Measurements from ENCODE around the gene GNPDA1.

Gene GNPDA1

GRCh38 chr5:141966963-141967333, 45.9 kb downstream of the GNPDA1 start:
- Mint-ChIP-seq H3K9me3 (no peaks in the 10 kb centered on the region), H3K4me1 (ENCODE audit: low read depth in 2 of 2) (peaks cover 15 to 23% of the 10 kb centered on the region in 2 donors), H3K4me3 (no peak overlapping the region), H3K36me3 (ENCODE audit: insufficient read depth) (peaks cover 7% of the 10 kb centered on the region), H3K27me3 (no peaks in the 10 kb centered on the region), H3K27ac (no peak overlapping the region)
- DNase-seq (no peak), ATAC-seq (replicated peaks) (no peak)

- no peaks in the 10 kb centered on the region for H3K27me3 Mint-ChIP-seq
- H3K36me3 Mint-ChIP-seq (ENCODE audit: insufficient read depth): peaks cover 6% of the 10 kb centered on the region
- no peak overlapping the region for H3K27ac Mint-ChIP-seq
- peaks cover 17 to 23% of the 10 kb centered on the region in 2 donors for H3K4me1 Mint-ChIP-seq (ENCODE audit: low read depth in 2 of 2)
- ATAC-seq (replicated peaks) (no peak), DNase-seq (no peak)
- no peaks in the 10 kb centered on the region for H3K9me3 Mint-ChIP-seq
- no peak overlapping the region for H3K4me3 Mint-ChIP-seq
Observed at GRCh38 chr5:141966275-141966962, 46.4 kb downstream of the GNPDA1 start.

- H3K27me3 Mint-ChIP-seq: no peaks in the 10 kb centered on the region
- DNase-seq (no peak), ATAC-seq (replicated peaks) (no peak)
- H3K36me3 Mint-ChIP-seq (ENCODE audit: insufficient read depth): peaks cover 3% of the 10 kb centered on the region
- no peak overlapping the region for H3K4me3 Mint-ChIP-seq
- H3K9me3 Mint-ChIP-seq: no peaks in the 10 kb centered on the region
- H3K4me1 Mint-ChIP-seq (ENCODE audit: low read depth in 2 of 2): peaks cover 27 to 28% of the 10 kb centered on the region in 2 donors
- H3K27ac Mint-ChIP-seq: no peak overlapping the region
Observed at GRCh38 chr5:141965071-141965470, 47.8 kb downstream of the GNPDA1 start.

- no peak overlapping the region for H3K4me3 Mint-ChIP-seq
- H3K36me3 Mint-ChIP-seq (ENCODE audit: insufficient read depth): peaks cover 3% of the 10 kb centered on the region
- H3K9me3 Mint-ChIP-seq: no peaks in the 10 kb centered on the region
- peaks cover 20 to 27% of the 10 kb centered on the region in 2 donors for H3K4me1 Mint-ChIP-seq (ENCODE audit: low read depth in 2 of 2)
- no peak for ATAC-seq (replicated peaks)
- no peaks in the 10 kb centered on the region for H3K27me3 Mint-ChIP-seq
- no peak overlapping the region for H3K27ac Mint-ChIP-seq
- no peak for DNase-seq
Observed at GRCh38 chr5:141963701-141964100, 49.1 kb downstream of the GNPDA1 start.

GRCh38 chr5:141961466-141961865, 51.4 kb downstream of the GNPDA1 start:
- ATAC-seq (replicated peaks): peak; percentile 28
- no peaks in the 10 kb centered on the region for H3K27me3 Mint-ChIP-seq
- peaks cover 27 to 36% of the 10 kb centered on the region in 2 donors for H3K4me1 Mint-ChIP-seq (ENCODE audit: low read depth in 2 of 2)
- peaks cover 3% of the 10 kb centered on the region for H3K36me3 Mint-ChIP-seq (ENCODE audit: insufficient read depth)
- no peaks in the 10 kb centered on the region for H3K9me3 Mint-ChIP-seq
- H3K4me3 Mint-ChIP-seq: peak overlapping the region; percentile 39 to 66
- DNase-seq: no peak
- H3K27ac Mint-ChIP-seq: peak overlapping the region; percentile 53 to 85

GRCh38 chr5:141960449-141961323, 52.1 kb downstream of the GNPDA1 start:
- peak; percentile 97 for ATAC-seq (replicated peaks)
- Mint-ChIP-seq H3K27ac (peak overlapping the region; percentile 53 to 85), H3K9me3 (no peaks in the 10 kb centered on the region), H3K27me3 (no peaks in the 10 kb centered on the region), H3K36me3 (ENCODE audit: insufficient read depth) (peaks cover 3% of the 10 kb centered on the region), H3K4me3 (peak overlapping the region; percentile 39 to 66), H3K4me1 (ENCODE audit: low read depth in 2 of 2) (peaks cover 27 to 36% of the 10 kb centered on the region in 2 donors)
- peak; percentile 90 to 92 (median 90) for DNase-seq

GRCh38 chr5:141960018-141960417, 52.8 kb downstream of the GNPDA1 start:
- H3K27ac Mint-ChIP-seq: peak overlapping the region; percentile 49 to 72
- H3K4me3 Mint-ChIP-seq: peak overlapping the region in 1 of 2 donors; percentile 32
- H3K36me3 Mint-ChIP-seq (ENCODE audit: insufficient read depth): peaks cover 3% of the 10 kb centered on the region
- H3K4me1 Mint-ChIP-seq (ENCODE audit: low read depth in 2 of 2): peaks cover 27 to 36% of the 10 kb centered on the region in 2 donors
- H3K27me3 Mint-ChIP-seq: no peaks in the 10 kb centered on the region
- ATAC-seq (replicated peaks) (no peak), DNase-seq (no peak)
- no peaks in the 10 kb centered on the region for H3K9me3 Mint-ChIP-seq

- H3K4me3 Mint-ChIP-seq: no peak overlapping the region
Observed at GRCh38 chr5:141958546-141959172, 54.2 kb downstream of the GNPDA1 start.

GRCh38 chr5:141958113-141958512, 54.7 kb downstream of the GNPDA1 start, which contains the start of gene PCDH12:
Gene PCDH12 (minus strand): TSS chr5:141958202. CDS start chr5:141957851, 351 bp downstream.
- Mint-ChIP-seq H3K27me3 (no peaks in the 10 kb centered on the region), H3K4me1 (ENCODE audit: low read depth in 2 of 2) (peaks cover 27 to 36% of the 10 kb centered on the region in 2 donors), H3K27ac (peak within 1 kb of the TSS; percentile 2 to 49), H3K4me3 (no peak within 1 kb of the TSS), H3K36me3 (ENCODE audit: insufficient read depth) (peaks cover 3% of the 10 kb centered on the region), H3K9me3 (no peaks in the 10 kb centered on the region)
- DNase-seq (no peak), ATAC-seq (replicated peaks) (no peak)

More at GRCh38 chr5:141958546-141959172, 54.2 kb downstream of the GNPDA1 start:
- DNase-seq (no peak), ATAC-seq (replicated peaks) (no peak)
- Mint-ChIP-seq H3K27me3 (no peaks in the 10 kb centered on the region), H3K9me3 (no peaks in the 10 kb centered on the region), H3K36me3 (ENCODE audit: insufficient read depth) (peaks cover 3% of the 10 kb centered on the region), H3K4me1 (ENCODE audit: low read depth in 2 of 2) (peaks cover 27 to 36% of the 10 kb centered on the region in 2 donors), H3K27ac (peak overlapping the region; percentile 2 to 49)

- H3K27ac Mint-ChIP-seq: no peak overlapping the region
- H3K4me3 Mint-ChIP-seq: no peak overlapping the region
- peaks cover 3% of the 10 kb centered on the region for H3K36me3 Mint-ChIP-seq (ENCODE audit: insufficient read depth)
- peaks cover 27 to 36% of the 10 kb centered on the region in 2 donors for H3K4me1 Mint-ChIP-seq (ENCODE audit: low read depth in 2 of 2)
- H3K27me3 Mint-ChIP-seq: no peaks in the 10 kb centered on the region
- H3K9me3 Mint-ChIP-seq: no peaks in the 10 kb centered on the region
- ATAC-seq (replicated peaks) (no peak), DNase-seq (no peak)
Observed at GRCh38 chr5:141957367-141957996, 55.3 kb downstream of the GNPDA1 start.

GRCh38 chr5:141954194-141954593, 58.6 kb downstream of the GNPDA1 start:
- Mint-ChIP-seq H3K4me3 (no peak overlapping the region), H3K27ac (no peak overlapping the region), H3K9me3 (no peaks in the 10 kb centered on the region), H3K4me1 (ENCODE audit: low read depth in 2 of 2) (peaks cover 10 to 22% of the 10 kb centered on the region in 2 donors), H3K36me3 (ENCODE audit: insufficient read depth) (peaks cover 3% of the 10 kb centered on the region), H3K27me3 (peaks cover 0 to 6% of the 10 kb centered on the region in 2 donors)
- DNase-seq (no peak), ATAC-seq (replicated peaks) (no peak)

GRCh38 chr5:141952020-141952419, 60.8 kb downstream of the GNPDA1 start:
- peaks cover 3% of the 10 kb centered on the region for H3K36me3 Mint-ChIP-seq (ENCODE audit: insufficient read depth)
- ATAC-seq (replicated peaks) (no peak), DNase-seq (no peak)
- no peak overlapping the region for H3K4me3 Mint-ChIP-seq
- peaks cover 0 to 6% of the 10 kb centered on the region in 2 donors for H3K4me1 Mint-ChIP-seq (ENCODE audit: low read depth in 2 of 2)
- H3K9me3 Mint-ChIP-seq: no peaks in the 10 kb centered on the region
- H3K27ac Mint-ChIP-seq: peak overlapping the region in 1 of 2 donors; percentile 30
- H3K27me3 Mint-ChIP-seq: peaks cover 0 to 6% of the 10 kb centered on the region in 2 donors

- H3K27me3 Mint-ChIP-seq: peaks cover 0 to 6% of the 10 kb centered on the region in 2 donors
- H3K4me1 Mint-ChIP-seq (ENCODE audit: low read depth in 2 of 2): peaks cover 0 to 6% of the 10 kb centered on the region in 2 donors
- DNase-seq: no peak
- no peaks in the 10 kb centered on the region for H3K9me3 Mint-ChIP-seq
- peak overlapping the region in 1 of 2 donors; percentile 30 for H3K27ac Mint-ChIP-seq
- H3K4me3 Mint-ChIP-seq: no peak overlapping the region
- peaks cover 3% of the 10 kb centered on the region for H3K36me3 Mint-ChIP-seq (ENCODE audit: insufficient read depth)
- ATAC-seq (replicated peaks): peak; percentile 51
Observed at GRCh38 chr5:141951332-141951781, 61.5 kb downstream of the GNPDA1 start.

Measured in effector memory CD8-positive, alpha-beta T cell (primary cell).